Neural progenitor cell (in vitro differentiated cells): Measurements from ENCODE around the gene ATOX1.
"Not testable (repeated sequence)": the region's sequence is repeated elsewhere in the genome, so short reads cannot be mapped to it uniquely, and the experiment has no call there.

Experiments used
- EZH2 ChIP-seq: fragments of 200-600 bp; sonication (generic); IDR thresholded peaks from 2 replicates; pipeline ENCODE4 v1.6.1; 2017; ENCODE audit warnings: antibody characterized with exemption, mild to moderate bottlenecking, moderate library complexity
- EZH2phosphoT487 ChIP-seq: fragments of 200-600 bp; sonication (generic); IDR thresholded peaks from 2 replicates; pipeline ENCODE4 v1.6.1; 2017; ENCODE audit warnings: antibody characterized with exemption
- TF ChIP-seq, protein P1 (sequence below): fragments of 200-600 bp; sonication (generic); IDR thresholded peaks from 2 replicates; pipeline ENCODE4 v1.5.1; 2017; ENCODE audit warnings: antibody characterized with exemption, mild to moderate bottlenecking

DNA sequence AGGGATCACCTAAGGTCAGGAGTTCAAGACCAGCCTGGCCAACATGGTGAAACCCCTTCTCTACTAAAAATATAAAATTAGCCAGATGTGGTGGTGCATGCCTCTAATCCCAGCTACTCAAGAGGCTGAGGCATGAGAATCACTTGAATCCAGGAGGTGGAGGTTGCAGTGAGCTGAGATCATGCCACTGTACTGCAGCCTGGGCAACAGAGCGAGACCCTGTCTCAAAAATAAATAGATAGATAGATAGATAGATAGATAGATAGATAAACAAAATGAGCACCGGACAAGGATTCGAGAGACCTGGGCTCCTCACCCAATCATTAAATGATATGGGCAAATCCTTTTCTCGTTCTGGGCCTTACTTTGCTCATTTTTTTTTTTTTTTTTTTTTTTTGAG lies 60.4 kb downstream of the ATOX1 start:
- TF ChIP-seq, protein P1, sequence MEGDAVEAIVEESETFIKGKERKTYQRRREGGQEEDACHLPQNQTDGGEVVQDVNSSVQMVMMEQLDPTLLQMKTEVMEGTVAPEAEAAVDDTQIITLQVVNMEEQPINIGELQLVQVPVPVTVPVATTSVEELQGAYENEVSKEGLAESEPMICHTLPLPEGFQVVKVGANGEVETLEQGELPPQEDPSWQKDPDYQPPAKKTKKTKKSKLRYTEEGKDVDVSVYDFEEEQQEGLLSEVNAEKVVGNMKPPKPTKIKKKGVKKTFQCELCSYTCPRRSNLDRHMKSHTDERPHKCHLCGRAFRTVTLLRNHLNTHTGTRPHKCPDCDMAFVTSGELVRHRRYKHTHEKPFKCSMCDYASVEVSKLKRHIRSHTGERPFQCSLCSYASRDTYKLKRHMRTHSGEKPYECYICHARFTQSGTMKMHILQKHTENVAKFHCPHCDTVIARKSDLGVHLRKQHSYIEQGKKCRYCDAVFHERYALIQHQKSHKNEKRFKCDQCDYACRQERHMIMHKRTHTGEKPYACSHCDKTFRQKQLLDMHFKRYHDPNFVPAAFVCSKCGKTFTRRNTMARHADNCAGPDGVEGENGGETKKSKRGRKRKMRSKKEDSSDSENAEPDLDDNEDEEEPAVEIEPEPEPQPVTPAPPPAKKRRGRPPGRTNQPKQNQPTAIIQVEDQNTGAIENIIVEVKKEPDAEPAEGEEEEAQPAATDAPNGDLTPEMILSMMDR: not testable (repeated sequence)
- not testable (repeated sequence) for TF ChIP-seq EZH2, EZH2phosphoT487
